H1 (cell line): ENCODE measurements around the gene GRK3. TPM values are rescaled to one million over a fixed set of nuclear protein-coding genes. Genes with fewer than 3 reads are reported as not detected.

Experiments
- CTCF ChIA-PET: fragments of 300-600 bp; sonication (Branson Sonifier 250); formaldehyde crosslinking; loops from one replicate; lab custom pipeline; 2021; ENCODE audit not compliant: partially characterized antibody; lab: Charles Lee
- POLR2A ChIA-PET: fragments of 300-600 bp; sonication (Branson Sonifier 250); formaldehyde crosslinking; loops from one replicate; lab custom pipeline; 2021; ENCODE audit warnings: inconsistent platforms; ENCODE audit not compliant: partially characterized antibody; lab: Charles Lee
- DNase-seq, 2 experiments: peaks; one replicate each; pipeline versions ENCODE4 v3.0.0 to v3.0.0-alpha.2; 2010 to 2022; ENCODE audit warnings: low spot score in 2 of 2, low read depth in 1 of 2, mixed read lengths in 1 of 2
- FAIRE-seq: peaks from 2 replicates; lab custom pipeline; 2011; peaks lifted over from hg19 to GRCh38; lab: Jason Lieb, UNC
- H2AFZ ChIP-seq: 2 replicates; pipeline ENCODE4 v1.8.1; 2012; ENCODE audit warnings: low read length, inconsistent platforms
- H2AK5ac ChIP-seq: 2 replicates; pipeline ENCODE4 v1.6.1; 2013; ENCODE audit warnings: low read depth, low read length
- H2BK120ac ChIP-seq: replicated peaks from 2 replicates; pipeline ENCODE3; 2013; ENCODE audit warnings: low read depth, low read length, inconsistent platforms
- H2BK12ac ChIP-seq: 2 replicates; pipeline ENCODE4 v1.6.1; 2013; ENCODE audit warnings: low read depth, low read length
- H2BK15ac ChIP-seq: 2 replicates; pipeline ENCODE4 v1.6.1; 2013; ENCODE audit warnings: low read length
- H2BK20ac ChIP-seq: 2 replicates; pipeline ENCODE4 v1.6.1; 2013; ENCODE audit warnings: low read length
- H2BK5ac ChIP-seq: 2 replicates; pipeline ENCODE4 v1.6.1; 2013; ENCODE audit warnings: low read depth, low read length
- H3K14ac ChIP-seq: 2 replicates; pipeline ENCODE4 v1.6.1; 2013; ENCODE audit warnings: inconsistent platforms; ENCODE audit not compliant: insufficient read length
- H3K18ac ChIP-seq: 2 replicates; pipeline ENCODE4 v1.6.1; 2013; ENCODE audit warnings: low read length; ENCODE audit errors: extremely low read depth
- H3K23ac ChIP-seq: 2 replicates; pipeline ENCODE4 v1.6.1; 2013; ENCODE audit warnings: inconsistent platforms; ENCODE audit not compliant: insufficient read length
- H3K23me2 ChIP-seq: 2 replicates; pipeline ENCODE4 v1.6.1; 2013; ENCODE audit warnings: low read depth, low read length
- H3K27ac ChIP-seq: 2 replicates; pipeline ENCODE4 v1.6.1; 2011; ENCODE audit warnings: low read depth, low read length, inconsistent platforms
- H3K27me3 ChIP-seq, 4 experiments: replicated peaks in 1 of 4; 1 replicate in 1 of 4; 2 replicates in 3 of 4; pipeline versions ENCODE4 v1.6.1 to v1.8.1; 2011 to 2013; ENCODE audit warnings: low read length in 3 of 4, mild to moderate bottlenecking in 3 of 4, inconsistent platforms in 2 of 4, mixed read lengths in 2 of 4, moderate library complexity in 1 of 4; ENCODE audit not compliant: control insufficient read depth in 3 of 4, insufficient read depth in 3 of 4; ENCODE audit errors: extremely low read depth in 1 of 4
- H3K36me3 ChIP-seq, 4 experiments: 2 replicates each; pipeline versions ENCODE4 v1.6.1 to v1.8.1; 2011 to 2013; ENCODE audit warnings: mild to moderate bottlenecking in 4 of 4, low read length in 3 of 4, moderate library complexity in 2 of 4, control low read depth in 1 of 4, inconsistent platforms in 1 of 4; ENCODE audit not compliant: insufficient read depth in 4 of 4, control insufficient read depth in 2 of 4
- H3K4ac ChIP-seq: replicated peaks from 2 replicates; pipeline ENCODE3; 2013; ENCODE audit warnings: low read length, low read depth, mixed read lengths, inconsistent platforms; ENCODE audit not compliant: insufficient read length
- H3K4me1 ChIP-seq, 4 experiments: replicated peaks in 1 of 4; 1 replicate in 1 of 4; 2 replicates in 3 of 4; pipeline versions ENCODE4 v1.6.1 to v1.8.1; 2011 to 2013; ENCODE audit warnings: low read length in 3 of 4, inconsistent platforms in 2 of 4, mixed read lengths in 1 of 4; ENCODE audit not compliant: insufficient read depth in 4 of 4, control insufficient read depth in 3 of 4
- H3K4me2 ChIP-seq, 2 experiments: 2 replicates each; pipeline versions ENCODE4 v1.6.1 to v1.8.1; 2011 to 2013; ENCODE audit warnings: low read depth in 2 of 2, low read length in 2 of 2, control low read depth in 1 of 2, inconsistent platforms in 1 of 2, mild to moderate bottlenecking in 1 of 2; ENCODE audit not compliant: insufficient read depth in 1 of 2
- H3K4me3 ChIP-seq, 4 experiments: fragments of 200-600, 300-600 bp in 1 of 4; sonication (generic), shearing (Covaris generic), sonication (Bioruptor Twin) in 1 of 4; 2 replicates each; pipeline versions ENCODE4 v1.5.1 to v1.8.1; 2011 to 2016; ENCODE audit warnings: low read length in 4 of 4, low read depth in 3 of 4, control low read depth in 2 of 4, inconsistent platforms in 2 of 4, mild to moderate bottlenecking in 2 of 4, mixed read lengths in 1 of 4, moderate library complexity in 1 of 4; ENCODE audit not compliant: insufficient read depth in 2 of 4; ENCODE audit errors: extremely low read depth in 1 of 4
- H3K56ac ChIP-seq: replicated peaks from 2 replicates; pipeline ENCODE3; 2013; ENCODE audit warnings: low read depth, mild to moderate bottlenecking, mixed read lengths, low read length, inconsistent platforms; ENCODE audit not compliant: insufficient read length
- H3K79me1 ChIP-seq: 2 replicates; pipeline ENCODE4 v1.6.1; 2013; ENCODE audit warnings: low read depth, low read length, control low read depth
- H3K79me2 ChIP-seq, 2 experiments: 2 replicates each; pipeline versions ENCODE4 v1.6.1 to v1.8.1; 2012 to 2013; ENCODE audit warnings: low read length in 2 of 2, mild to moderate bottlenecking in 2 of 2, inconsistent platforms in 1 of 2; ENCODE audit not compliant: insufficient read depth in 2 of 2, control insufficient read depth in 1 of 2
- H3K9ac ChIP-seq, 4 experiments: replicated peaks in 1 of 4; 1 replicate in 1 of 4; 2 replicates in 3 of 4; pipeline versions ENCODE4 v1.6.1 to v1.8.1; 2011 to 2013; ENCODE audit warnings: low read depth in 3 of 4, low read length in 3 of 4, control low read depth in 2 of 4, mild to moderate bottlenecking in 2 of 4, moderate library complexity in 2 of 4, inconsistent platforms in 1 of 4; ENCODE audit errors: extremely low read depth in 1 of 4
- H3K9me3 ChIP-seq, 2 experiments: 2 replicates each; pipeline versions ENCODE4 v1.6.1 to v1.8.1; 2012 to 2013; ENCODE audit warnings: mild to moderate bottlenecking in 2 of 2, moderate library complexity in 2 of 2, control low read depth in 1 of 2, inconsistent platforms in 1 of 2, low read depth in 1 of 2, low read length in 1 of 2, mixed read lengths in 1 of 2; ENCODE audit not compliant: insufficient read depth in 2 of 2
- H4K20me1 ChIP-seq, 2 experiments: replicated peaks in 1 of 2; 2 replicates each; pipeline versions ENCODE3 to v1.8.1; 2011 to 2013; ENCODE audit warnings: inconsistent platforms in 2 of 2, low read length in 2 of 2, mild to moderate bottlenecking in 1 of 2; ENCODE audit not compliant: insufficient read depth in 2 of 2, control insufficient read depth in 1 of 2
- H4K5ac ChIP-seq: 2 replicates; pipeline ENCODE4 v1.6.1; 2013; ENCODE audit warnings: low read length, low read depth, mixed read lengths, inconsistent platforms; ENCODE audit not compliant: insufficient read length
- H4K8ac ChIP-seq: 2 replicates; pipeline ENCODE4 v1.8.0; 2013; ENCODE audit warnings: mild to moderate bottlenecking, moderate library complexity, low read length, inconsistent platforms; ENCODE audit not compliant: insufficient read depth; ENCODE audit errors: extremely low read depth
- H4K91ac ChIP-seq: replicated peaks from 2 replicates; pipeline ENCODE3; 2013; ENCODE audit warnings: low read length, mixed read lengths, inconsistent platforms; ENCODE audit not compliant: insufficient read length
- CTBP2 ChIP-seq: IDR thresholded peaks from 2 replicates; pipeline ENCODE4 v1.7.0; 2011; ENCODE audit warnings: borderline replicate concordance, mild to moderate bottlenecking, moderate library complexity, mixed read lengths, low read length; ENCODE audit not compliant: insufficient read depth, insufficient read length
- WGBS, 2 experiments: shearing (Covaris generic) in 1 of 2; methylation state at CpG; one replicate each; pipeline versions ENCODE4 v1.1.6 to v1.1.7; 2013 to 2015; ENCODE audit warnings: low lambda C conversion rate in 2 of 2, mixed read lengths in 2 of 2, inconsistent platforms in 1 of 2, low coverage in 1 of 2, missing lambda C conversion rate in 1 of 2; ENCODE audit not compliant: insufficient replicate concordance in 2 of 2, insufficient coverage in 1 of 2, insufficient read length in 1 of 2; ENCODE audit errors: extremely low coverage in 1 of 2, missing lambda C conversion rate in 1 of 2; 5-methylcytosine and 5-hydroxymethylcytosine counted together
- polyA plus RNA-seq, 7 experiments: library from polyadenylated mRNA; depleted of rRNA in 3 of 7; stranded (reverse) in 5 of 7; unstranded in 2 of 7; fragments of >200 nt in 5 of 7; fragments of 200-250 nt in 2 of 7; gene quantifications; 1 replicate in 5 of 7; 2 replicates in 1 of 7; 4 replicates in 1 of 7; pipeline versions ENCODE4 v1.2.1 to v1.2.3, GENCODE V29; 2011 to 2013; ENCODE audit warnings: missing spikeins in 2 of 7, mixed read lengths in 2 of 7
- total RNA-seq: library from RNA; stranded (reverse); fragmentation: NEBNext Ultra II Directional; extraction: Animal tissue kit (Norgen Biotek cat#: 25700); gene quantifications from 2 replicates; pipeline ENCODE4 v1.2.1, GENCODE V29; 2021

Gene GRK3
- total and polyA plus RNA-seq, 2 of the 8 experiments (the other 6 are each of a cell fraction or from before 2014, with no cell fraction given), result 7.5 to 35.3 TPM

DNA sequence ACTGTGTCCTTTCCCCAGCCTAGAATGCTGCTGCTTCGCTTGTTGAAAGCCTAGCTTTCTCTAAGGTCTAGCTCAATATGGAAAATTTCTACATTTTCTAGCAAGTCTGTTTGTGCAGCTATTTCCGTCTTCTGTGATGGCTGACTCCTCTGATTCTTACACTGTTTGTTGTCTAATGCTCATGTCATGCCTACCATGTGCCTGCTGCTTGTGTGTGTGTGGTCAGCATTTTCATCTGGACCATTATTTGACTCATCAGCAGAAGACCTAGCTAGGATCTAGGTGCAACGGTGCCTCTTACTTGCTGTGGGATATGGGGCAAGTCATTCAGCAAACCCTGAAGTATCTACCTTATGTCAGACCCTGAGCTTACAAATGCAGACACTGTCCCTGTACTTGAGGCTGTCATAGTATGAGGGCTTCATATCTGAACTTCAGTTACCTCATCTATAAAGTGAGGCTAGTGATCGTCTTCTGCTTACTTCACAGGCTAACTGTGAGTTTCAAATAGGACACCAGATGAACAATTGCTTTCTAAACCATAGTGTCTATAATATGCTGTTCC is 91.0 kb downstream of the GRK3 start:
- DNase-seq (no peak), FAIRE-seq (no peak)
- ChIA-PET CTCF (interaction anchor here (0.6 to 3.3 kb wide), 2 partner anchors 11 to 56 kb away, joined by 3 to 14 read pairs; no protein-coding TSS in a partner anchor), POLR2A (interaction anchor here (1.5 kb wide), 1 partner anchor 10 kb away, joined by 5 read pairs; no protein-coding TSS in a partner anchor)
- 78% methylated on average over 4 of the region's 4 CpGs; no CpG with 5 or more reads in 1 of the 2 experiments for WGBS, 2 experiments
- no peak overlapping the region for H3K4ac ChIP-seq
- H3K36me3 ChIP-seq, result no peaks in the 10 kb centered on the region
- no peak overlapping the region for H3K9ac ChIP-seq
- H3K79me2 ChIP-seq, result no peaks in the 10 kb centered on the region
- H3K23ac ChIP-seq, result no peak overlapping the region
- no peak overlapping the region for H3K4me3 ChIP-seq
- H3K56ac ChIP-seq, result no peak overlapping the region
- H3K27me3 ChIP-seq, result no peaks in the 10 kb centered on the region
- H4K20me1 ChIP-seq, result peaks cover 0 to 1% of the 10 kb centered on the region in 2 experiments
- H3K27ac ChIP-seq, result no peak overlapping the region
- no peak overlapping the region for H2BK15ac ChIP-seq
- H2BK20ac ChIP-seq, result no peak overlapping the region
- H2BK12ac ChIP-seq, result no peak overlapping the region
- H2AFZ ChIP-seq, result no peak overlapping the region
- no peaks in the 10 kb centered on the region for H3K79me1 ChIP-seq
- no peak overlapping the region for H2AK5ac ChIP-seq
- H3K23me2 ChIP-seq, result no peaks in the 10 kb centered on the region
- no peaks in the 10 kb centered on the region for H3K9me3 ChIP-seq
- H2BK120ac ChIP-seq, result no peak overlapping the region
- H4K5ac ChIP-seq, result no peak overlapping the region
- no peak overlapping the region for H3K4me2 ChIP-seq
- H4K8ac ChIP-seq, result no peak overlapping the region
- no peak for TF ChIP-seq CTBP2
- H2BK5ac ChIP-seq, result no peak overlapping the region; the same call in 1 of the 2 replicates
- H3K14ac ChIP-seq, result no peak overlapping the region
- no peak overlapping the region for H4K91ac ChIP-seq
- no peak overlapping the region for H3K18ac ChIP-seq
- H3K4me1 ChIP-seq, result no peaks in the 10 kb centered on the region
